Measurements from ENCODE around the gene CST6. TPM values are rescaled to one million over a fixed set of nuclear protein-coding genes. Genes with fewer than 3 reads are reported as not detected.

CST6 gene
- total RNA-seq, 1 donor from 2014 or later: 1.1 TPM

DNA sequence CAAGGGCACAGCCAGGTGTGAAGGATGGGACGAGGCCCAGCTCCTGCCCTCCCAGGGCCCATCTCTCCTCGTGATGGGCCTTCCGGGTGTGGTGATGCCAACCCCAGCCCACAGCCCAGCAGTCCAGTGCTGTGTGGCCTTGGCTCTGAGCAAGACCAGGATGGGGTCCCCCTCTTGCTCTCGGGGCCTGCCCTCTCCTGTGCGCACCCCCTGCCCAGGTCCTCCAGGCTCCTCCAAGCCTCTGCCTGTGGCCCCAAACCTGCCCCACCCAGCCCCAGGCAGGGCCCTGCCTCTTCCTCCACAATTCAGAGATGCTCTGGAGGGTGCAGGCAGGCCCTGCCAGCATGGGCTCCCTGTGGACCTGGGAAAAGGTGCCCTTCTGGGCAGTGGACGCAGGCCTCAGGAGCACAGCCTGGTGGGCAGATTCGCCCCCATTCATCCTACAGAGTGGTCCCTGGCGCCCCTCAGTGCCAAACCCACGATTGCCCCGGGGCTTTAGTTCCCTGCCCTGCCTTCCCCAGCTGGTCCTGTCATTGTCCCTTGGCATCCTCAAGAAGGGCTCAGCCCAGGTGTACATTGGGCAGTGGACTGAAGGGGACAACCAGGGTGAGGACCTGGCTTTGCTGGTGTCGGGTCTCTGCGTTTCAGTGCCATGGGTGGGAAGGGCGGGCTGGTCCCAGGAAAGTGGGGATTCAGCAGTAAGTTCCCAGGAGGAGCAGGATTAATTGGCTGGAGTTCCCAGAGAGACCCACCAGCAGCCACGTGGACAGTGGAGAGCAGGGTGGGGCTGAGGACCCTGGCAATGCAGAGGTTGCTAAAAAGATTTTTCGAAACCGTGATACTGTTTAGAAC, 29.6 kb upstream of the CST6 start:
- TF ChIP-seq CTCF (IDR thresholded peaks at IDR 0.05; ENCODE audit: unreplicated experiment): peak; percentile 19
- no peaks in the 10 kb centered on the region for H3K9me3 Mint-ChIP-seq
- no peak overlapping the region for H3K27ac Mint-ChIP-seq
- no peaks in the 10 kb centered on the region for H3K4me1 Mint-ChIP-seq
- H3K27me3 Mint-ChIP-seq (ENCODE audit: low read depth): no peaks in the 10 kb centered on the region
- DNase-seq (ENCODE audit: low spot score in 2 of 2, unreplicated experiment in 2 of 2): no peak
- H3K4me3 Mint-ChIP-seq: no peak overlapping the region
- H3K36me3 Mint-ChIP-seq: peaks cover 10% of the 10 kb centered on the region

DNA sequence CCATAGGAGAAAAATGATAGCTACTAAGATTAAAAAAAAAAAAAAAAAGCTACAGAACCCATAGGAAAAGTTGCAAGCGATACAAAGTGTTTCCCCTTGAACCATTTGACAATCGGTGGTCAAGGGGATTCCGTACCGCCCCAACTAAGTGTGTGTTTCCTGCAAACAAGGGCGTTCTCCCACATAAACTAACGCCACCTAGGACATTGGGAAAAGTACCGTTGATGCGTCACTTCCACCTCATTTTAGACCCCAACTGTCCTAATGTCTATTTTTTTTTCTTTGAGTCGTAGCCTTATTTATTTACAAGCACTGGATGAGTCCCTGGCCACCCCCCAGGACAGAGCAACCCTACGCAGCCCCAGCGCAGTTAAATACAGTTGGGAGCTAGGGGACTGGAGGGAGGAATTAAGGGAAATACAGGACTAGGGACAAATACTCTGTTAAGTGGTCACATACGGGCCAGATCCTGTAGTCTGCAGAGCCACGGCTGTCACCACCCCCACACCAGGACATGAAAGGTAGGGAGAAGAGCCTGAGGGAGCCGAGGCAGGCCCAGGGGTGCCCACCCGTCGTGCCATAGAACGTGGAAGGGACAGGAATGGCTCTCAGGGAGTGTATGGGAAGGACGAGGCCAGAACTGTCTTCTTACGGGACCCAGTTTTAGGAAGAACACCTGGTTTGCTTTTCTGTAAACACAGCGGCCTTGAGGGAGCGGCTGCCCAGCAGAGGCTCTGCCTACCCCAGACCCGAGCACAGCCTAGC, 28.8 kb upstream of the CST6 start:
- TF ChIP-seq CTCF (IDR thresholded peaks at IDR 0.05; ENCODE audit: unreplicated experiment): peak; percentile 5
- H3K4me1 Mint-ChIP-seq: no peaks in the 10 kb centered on the region
- no peaks in the 10 kb centered on the region for H3K27me3 Mint-ChIP-seq (ENCODE audit: low read depth)
- no peak overlapping the region for H3K27ac Mint-ChIP-seq
- no peak for DNase-seq (ENCODE audit: low spot score in 2 of 2, unreplicated experiment in 2 of 2)
- no peaks in the 10 kb centered on the region for H3K9me3 Mint-ChIP-seq
- peaks cover 10% of the 10 kb centered on the region for H3K36me3 Mint-ChIP-seq
- no peak overlapping the region for H3K4me3 Mint-ChIP-seq

DNA sequence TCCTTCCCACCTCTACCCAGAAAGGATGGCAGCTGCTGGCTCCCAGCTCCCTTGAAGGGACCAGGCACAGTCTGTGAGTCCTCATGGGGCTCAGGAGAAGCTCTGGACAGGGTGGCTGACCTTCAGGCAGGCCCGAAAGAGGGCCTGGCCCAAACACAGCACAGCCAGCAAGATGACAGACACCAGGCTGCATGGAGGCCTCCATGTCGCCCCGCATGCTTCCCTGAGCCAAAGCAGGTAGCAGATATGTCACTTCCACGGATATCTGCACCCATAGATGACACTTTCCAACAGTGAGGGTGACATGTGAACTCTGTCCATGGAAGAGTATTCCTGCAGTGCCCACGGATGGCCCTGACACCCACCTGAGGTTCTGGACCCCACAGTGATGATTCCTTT, 28.2 kb upstream of the CST6 start:
- no peak for DNase-seq (ENCODE audit: low spot score in 2 of 2, unreplicated experiment in 2 of 2)
- Mint-ChIP-seq H3K9me3 (no peaks in the 10 kb centered on the region), H3K4me1 (no peaks in the 10 kb centered on the region), H3K4me3 (no peak overlapping the region), H3K27me3 (ENCODE audit: low read depth) (no peaks in the 10 kb centered on the region), H3K36me3 (peaks cover 10% of the 10 kb centered on the region), H3K27ac (no peak overlapping the region)
- TF ChIP-seq CTCF (IDR thresholded peaks at IDR 0.05; ENCODE audit: unreplicated experiment): no peak

- TF ChIP-seq CTCF (IDR thresholded peaks at IDR 0.05; ENCODE audit: unreplicated experiment): no peak
- no peak overlapping the region for H3K4me3 Mint-ChIP-seq
- H3K27me3 Mint-ChIP-seq (ENCODE audit: low read depth): no peaks in the 10 kb centered on the region
- no peaks in the 10 kb centered on the region for H3K9me3 Mint-ChIP-seq
- H3K36me3 Mint-ChIP-seq: peaks cover 5% of the 10 kb centered on the region
- H3K27ac Mint-ChIP-seq: no peak overlapping the region
- DNase-seq (ENCODE audit: low spot score in 2 of 2, unreplicated experiment in 2 of 2): no peak
- H3K4me1 Mint-ChIP-seq: no peaks in the 10 kb centered on the region
Measured at GRCh38 chr11:65987336-65987735, 24.5 kb upstream of the CST6 start.

DNA sequence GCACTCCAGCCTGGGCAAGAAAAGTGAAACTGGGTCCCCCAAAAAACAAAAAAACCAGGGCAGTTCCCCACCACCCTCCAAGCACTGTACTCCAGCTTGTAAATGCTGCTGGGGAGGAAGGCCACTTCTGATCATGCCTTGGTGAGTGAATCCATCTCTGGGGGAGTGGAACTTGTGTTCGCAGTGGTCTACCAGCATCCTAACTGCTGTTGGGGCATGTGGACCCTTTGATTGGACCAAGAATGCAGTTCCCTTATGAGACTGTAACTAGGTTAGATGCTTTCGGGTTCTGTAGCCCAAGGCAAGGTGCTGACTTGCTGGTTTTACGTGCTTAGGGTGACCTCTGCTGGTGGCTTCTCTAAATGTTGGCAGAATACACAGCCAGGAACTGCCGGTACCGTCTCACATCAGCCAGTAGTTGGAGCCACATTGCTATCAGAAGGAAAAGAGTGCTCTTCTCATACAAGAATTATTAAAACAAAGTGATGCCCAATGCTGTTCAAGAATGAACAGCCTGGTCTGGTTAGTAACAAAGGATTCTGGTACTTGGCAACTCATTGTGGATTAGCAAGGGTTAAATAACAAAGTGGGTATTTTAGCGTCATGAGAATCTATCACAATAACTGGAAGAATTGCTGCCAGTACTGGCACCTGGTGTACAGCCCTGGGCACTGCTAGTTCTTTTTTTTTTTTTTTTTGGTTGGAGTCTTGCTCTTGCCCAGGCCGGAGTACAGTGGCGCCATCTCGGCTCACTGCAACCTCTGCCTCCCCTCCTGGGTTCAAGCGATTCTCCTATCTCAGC, 22.8 kb upstream of the CST6 start:
- peak; percentile 69 to 89 for DNase-seq (ENCODE audit: low spot score in 2 of 2, unreplicated experiment in 2 of 2)
- peak overlapping the region; percentile 69 for H3K27ac Mint-ChIP-seq
- no peaks in the 10 kb centered on the region for H3K4me1 Mint-ChIP-seq
- H3K9me3 Mint-ChIP-seq: no peaks in the 10 kb centered on the region
- H3K27me3 Mint-ChIP-seq (ENCODE audit: low read depth): no peaks in the 10 kb centered on the region
- TF ChIP-seq CTCF (IDR thresholded peaks at IDR 0.05; ENCODE audit: unreplicated experiment): peak; percentile 77
- no peak overlapping the region for H3K4me3 Mint-ChIP-seq
- H3K36me3 Mint-ChIP-seq: peaks cover 5% of the 10 kb centered on the region
